NB4 (cell line): Measurements from ENCODE around the gene RXRA.

Experiments used
- CTCF ChIP-seq: IDR thresholded peaks from one replicate; pipeline ENCODE4 v1.5.1; 2012; ENCODE audit warnings: low read depth, low read length
- MAX ChIP-seq: IDR thresholded peaks from 2 replicates; pipeline ENCODE4 v1.6.1; 2011; ENCODE audit warnings: low read depth, low read length
- POLR2A ChIP-seq: IDR thresholded peaks from 2 replicates; pipeline ENCODE4 v1.6.1; 2011; ENCODE audit warnings: mild to moderate bottlenecking; ENCODE audit not compliant: insufficient read length; ENCODE audit errors: extremely low read depth

GRCh38 chr9:134329886-134330285 is 3.6 kb downstream of the RXRA start:
- TF ChIP-seq CTCF, result no peak
- TF ChIP-seq POLR2A, result no peak
- no peak for TF ChIP-seq MAX
